OCI-LY1 (cell line): ENCODE data around the gene OR51B6.
A peak's percentile ranks its signal among the peaks of the same experiment; 100 is the strongest.

Experiments
- H2AFZ ChIP-seq: fragments of 200-600 bp; sonication (generic), shearing (Covaris generic); 2 replicates; pipeline ENCODE4 v1.6.0; 2014; ENCODE audit warnings: antibody characterized with exemption, mild to moderate bottlenecking, low read length
- H3F3A ChIP-seq: fragments of 200-600 bp; sonication (generic), shearing (Covaris generic); 2 replicates; pipeline ENCODE4 v1.6.0; 2014; ENCODE audit warnings: mild to moderate bottlenecking, antibody characterized with exemption, low read length, moderate library complexity; ENCODE audit not compliant: insufficient read depth
- H3K27ac ChIP-seq: fragments of 200-600 bp; sonication (generic); 2 replicates; pipeline ENCODE4 v1.5.1; 2014; ENCODE audit warnings: low read length, mixed run types, mild to moderate bottlenecking, low read depth; ENCODE audit not compliant: poor library complexity, severe bottlenecking
- H3K27me3 ChIP-seq: fragments of 200-600 bp; sonication (generic); 2 replicates; pipeline ENCODE4 v1.6.0; 2014; ENCODE audit warnings: antibody characterized with exemption, mild to moderate bottlenecking, low read length, moderate library complexity; ENCODE audit not compliant: insufficient read depth
- H3K36me3 ChIP-seq: fragments of 200-600 bp; sonication (generic); 2 replicates; pipeline ENCODE4 v1.6.1; 2014; ENCODE audit warnings: mild to moderate bottlenecking, antibody characterized with exemption, low read length, moderate library complexity, mixed read lengths; ENCODE audit not compliant: insufficient read depth
- H3K4me1 ChIP-seq: fragments of 200-600 bp; sonication (generic); 2 replicates; pipeline ENCODE4 v1.5.1; 2014; ENCODE audit warnings: mild to moderate bottlenecking, low read length, moderate library complexity; ENCODE audit not compliant: insufficient read depth, severe bottlenecking
- H3K4me2 ChIP-seq: fragments of 200-600 bp; sonication (generic), shearing (Covaris generic); 2 replicates; pipeline ENCODE4 v1.6.1; 2014; ENCODE audit warnings: low read length
- H3K4me3 ChIP-seq: fragments of 200-600 bp; sonication (generic); 2 replicates; pipeline ENCODE4 v1.5.1; 2014; ENCODE audit warnings: low read length, low read depth, mild to moderate bottlenecking, mixed read lengths; ENCODE audit not compliant: poor library complexity, severe bottlenecking
- H3K79me2 ChIP-seq: fragments of 200-600 bp; shearing (Covaris generic); 2 replicates; pipeline ENCODE4 v1.6.1; 2016; ENCODE audit warnings: mixed run types, low read length, mixed read lengths; ENCODE audit not compliant: insufficient read depth
- H3K9ac ChIP-seq: fragments of 200-600 bp; sonication (generic), shearing (Covaris generic); 2 replicates; pipeline ENCODE4 v1.6.1; 2014; ENCODE audit warnings: mild to moderate bottlenecking, low read length, mixed read lengths
- H3K9me2 ChIP-seq: fragments of 200-600 bp; sonication (generic), shearing (Covaris generic); 2 replicates; pipeline ENCODE4 v1.6.1; 2014; ENCODE audit warnings: low read depth, mild to moderate bottlenecking, low read length, mixed read lengths
- H3K9me3 ChIP-seq: fragments of 200-600 bp; shearing (Covaris generic); 2 replicates; pipeline ENCODE4 v1.6.1; 2014; ENCODE audit warnings: low read length, mixed read lengths
- H4K20me1 ChIP-seq: fragments of 200-600 bp; sonication (generic), shearing (Covaris generic); 2 replicates; pipeline ENCODE4 v1.6.0; 2016; ENCODE audit warnings: mild to moderate bottlenecking, low read length; ENCODE audit not compliant: insufficient read depth
- CTCF ChIP-seq: fragments of 200-600 bp; sonication (generic), shearing (Covaris generic); IDR thresholded peaks from 2 replicates; pipeline ENCODE4 v1.5.1; 2017; ENCODE audit warnings: mild to moderate bottlenecking, antibody characterized with exemption, low read length, moderate library complexity, mixed read lengths
- EZH2 ChIP-seq: fragments of 200-600 bp; sonication (generic), shearing (Covaris generic); IDR thresholded peaks from 2 replicates; pipeline ENCODE4 v1.8.0; 2017; ENCODE audit warnings: borderline replicate concordance, mixed run types, mild to moderate bottlenecking, antibody characterized with exemption, low read length, moderate library complexity, mixed read lengths

Gene OR51B6

GRCh38 chr11:5384335-5384734 lies 33.0 kb downstream of the OR51B6 start:
- Histone ChIP-seq H2AFZ (no peak overlapping the region), H3K79me2 (no peaks in the 10 kb centered on the region), H3K9ac (no peak overlapping the region), H3K9me3 (no peaks in the 10 kb centered on the region), H3K9me2 (no peaks in the 10 kb centered on the region), H3K27ac (no peak overlapping the region), H3K4me1 (no peaks in the 10 kb centered on the region), H3K27me3 (no peaks in the 10 kb centered on the region), H3K4me3 (no peak overlapping the region), H4K20me1 (no peaks in the 10 kb centered on the region), H3K4me2 (no peak overlapping the region), H3K36me3 (no peaks in the 10 kb centered on the region), H3F3A (no peaks in the 10 kb centered on the region)
- TF ChIP-seq EZH2: no peak
- TF ChIP-seq CTCF: no peak

- Histone ChIP-seq H3K4me1 (no peaks in the 10 kb centered on the region), H3K4me3 (no peak overlapping the region), H3K4me2 (no peak overlapping the region), H4K20me1 (no peaks in the 10 kb centered on the region), H3K27me3 (no peaks in the 10 kb centered on the region), H3F3A (no peaks in the 10 kb centered on the region), H3K27ac (no peak overlapping the region), H3K79me2 (no peaks in the 10 kb centered on the region), H2AFZ (no peak overlapping the region), H3K9ac (no peak overlapping the region), H3K9me2 (no peaks in the 10 kb centered on the region), H3K9me3 (no peaks in the 10 kb centered on the region), H3K36me3 (no peaks in the 10 kb centered on the region)
- TF ChIP-seq EZH2 (no peak), CTCF (peak; percentile 24; the same call in 1 of the 2 replicates)
These were observed 38.9 kb downstream of the OR51B6 start for GRCh38 chr11:5390210-5390609.

GRCh38 chr11:5394091-5394490 lies 42.8 kb downstream of the OR51B6 start:
- Histone ChIP-seq H2AFZ (no peak overlapping the region), H3K27ac (no peak overlapping the region), H3K79me2 (no peaks in the 10 kb centered on the region), H3F3A (no peaks in the 10 kb centered on the region), H3K4me2 (no peak overlapping the region), H3K9ac (no peak overlapping the region), H3K4me3 (no peak overlapping the region), H3K4me1 (no peaks in the 10 kb centered on the region), H3K36me3 (no peaks in the 10 kb centered on the region), H4K20me1 (no peaks in the 10 kb centered on the region), H3K27me3 (no peaks in the 10 kb centered on the region), H3K9me3 (no peaks in the 10 kb centered on the region), H3K9me2 (no peaks in the 10 kb centered on the region)
- TF ChIP-seq EZH2 (no peak), CTCF (no peak)
